ENCODE measurements around the gene ZC3H18.

ZC3H18 gene

DNA sequence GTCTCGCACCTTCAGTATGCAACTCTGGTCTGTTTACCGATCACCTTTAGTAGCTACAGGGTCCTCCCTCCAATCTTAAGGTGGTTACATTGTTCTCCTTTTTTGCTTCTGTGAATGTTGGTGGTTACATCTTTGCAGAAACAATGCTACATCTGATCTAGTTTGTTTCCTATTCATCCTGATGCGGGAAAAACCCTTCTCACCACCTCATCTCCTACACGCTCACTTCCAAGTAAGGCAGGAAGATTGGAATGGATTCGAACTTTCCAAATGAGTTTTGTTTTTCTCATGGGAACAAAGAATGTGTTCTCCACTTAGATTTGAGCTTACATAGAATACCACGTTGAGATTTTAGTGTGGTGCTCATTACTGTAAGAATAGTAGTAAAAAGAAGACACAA is 14.5 kb downstream of the ZC3H18 start:
- DNase-seq = no peak

DNA sequence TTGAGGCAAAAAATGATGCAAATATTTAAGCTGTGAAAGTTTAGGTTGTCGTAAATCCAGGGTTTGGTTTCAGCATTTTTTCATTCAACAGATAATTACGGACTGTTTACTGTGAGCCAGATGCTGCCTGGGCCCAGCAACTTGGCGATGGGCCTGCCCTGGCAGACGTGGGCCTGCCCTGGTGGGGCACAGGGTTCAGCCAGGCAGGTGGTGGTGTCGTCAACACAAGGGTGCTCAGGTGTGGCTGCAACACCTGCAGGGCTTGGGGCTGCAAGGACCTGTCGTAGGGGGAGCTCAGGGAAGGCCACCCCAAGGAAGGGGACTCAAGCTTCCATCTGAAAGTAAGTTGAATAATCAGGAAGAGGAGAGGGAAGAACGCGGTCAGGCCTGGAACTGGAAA is 15.1 kb downstream of the ZC3H18 start:
- DNase-seq = no peak

DNA sequence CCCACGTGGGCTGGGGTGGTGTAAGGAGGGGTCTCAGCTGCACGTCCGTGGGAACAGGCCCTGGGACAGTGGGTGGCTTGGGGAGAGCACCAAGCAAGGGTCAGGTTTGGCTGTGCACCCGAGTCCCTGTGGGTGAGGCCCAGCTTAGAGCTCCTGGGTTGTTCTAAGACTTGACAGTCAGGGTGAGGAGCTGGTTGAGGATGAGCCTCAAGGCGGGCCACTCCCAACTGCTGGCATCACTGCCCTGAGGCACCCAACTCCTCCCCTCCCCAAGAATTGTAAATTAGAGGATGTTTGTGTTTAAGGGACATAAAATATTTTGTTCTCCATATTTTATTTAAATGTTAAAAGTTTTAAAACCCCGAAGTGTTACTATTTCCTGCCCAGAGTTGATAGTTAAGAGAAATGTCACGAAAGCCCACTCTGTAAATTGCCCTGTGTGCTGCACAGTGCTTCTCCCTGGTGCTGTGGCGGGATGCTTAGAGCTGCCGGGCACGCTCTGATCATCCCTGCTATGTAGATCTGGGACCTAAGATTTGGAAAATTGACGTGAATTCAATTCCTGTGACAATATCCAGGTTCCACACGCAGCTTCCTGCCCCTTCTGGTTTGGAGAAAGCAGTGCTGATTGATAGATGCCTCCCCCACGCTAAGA is 15.9 kb downstream of the ZC3H18 start:
- no peak for DNase-seq

DNA sequence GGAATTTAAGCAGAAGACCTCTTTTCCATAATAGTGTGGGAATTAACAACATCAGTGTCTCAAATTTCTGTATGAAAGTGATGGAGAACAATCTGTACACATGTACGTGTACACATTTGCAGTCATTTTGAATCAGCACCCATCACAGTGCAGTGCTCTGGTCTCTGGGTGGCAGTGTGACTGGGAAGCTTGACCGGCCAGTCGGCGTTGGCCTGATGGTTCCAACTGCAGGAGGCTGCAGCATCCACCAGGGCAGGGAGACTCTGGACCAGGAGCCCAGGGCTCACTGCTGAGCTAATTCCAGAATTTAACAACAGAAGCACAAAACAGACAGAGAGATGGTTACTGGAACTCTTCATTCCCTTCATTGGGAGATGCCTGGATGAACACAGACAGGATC is 17.9 kb downstream of the ZC3H18 start:
- no peak for DNase-seq

DNA sequence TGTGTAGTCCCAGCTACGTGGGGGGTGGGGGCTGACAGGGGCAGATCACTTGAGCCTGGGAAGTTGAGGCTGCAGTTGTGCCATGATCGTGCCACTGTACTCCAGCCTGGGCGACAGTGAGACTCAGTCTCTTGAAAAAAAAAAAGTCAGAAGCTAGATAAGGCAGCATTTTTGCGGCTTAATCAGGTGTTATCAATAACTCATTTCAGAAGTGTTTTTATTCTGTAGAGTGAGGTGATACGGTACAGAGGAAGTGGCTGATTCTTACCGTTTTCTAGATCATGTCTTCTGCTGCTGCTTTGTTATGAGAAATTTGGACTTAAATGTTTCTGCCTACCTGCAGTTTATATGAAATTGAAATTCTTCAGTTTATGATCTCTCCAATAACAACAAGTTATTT is 18.6 kb downstream of the ZC3H18 start:
- no peak for DNase-seq

DNA sequence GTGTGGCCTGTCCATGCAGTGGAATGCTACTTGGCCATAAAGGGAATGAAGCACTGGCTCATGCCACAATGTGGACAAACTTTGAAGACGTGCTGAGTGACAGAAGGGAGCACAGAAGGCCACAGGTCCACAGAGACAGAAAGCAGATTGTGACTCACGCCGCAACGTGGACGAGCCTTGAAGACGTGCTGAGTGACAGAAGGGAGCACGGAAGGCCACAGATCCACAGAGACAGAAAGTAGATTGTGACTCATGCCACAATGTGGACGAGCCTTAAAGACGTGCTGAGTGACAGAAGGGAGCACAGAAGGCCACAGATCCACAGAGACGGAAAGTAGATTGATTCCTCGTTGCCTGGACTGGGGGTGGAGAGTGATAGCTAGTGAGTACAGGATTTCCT is 19.2 kb downstream of the ZC3H18 start:
- DNase-seq = no peak

DNA sequence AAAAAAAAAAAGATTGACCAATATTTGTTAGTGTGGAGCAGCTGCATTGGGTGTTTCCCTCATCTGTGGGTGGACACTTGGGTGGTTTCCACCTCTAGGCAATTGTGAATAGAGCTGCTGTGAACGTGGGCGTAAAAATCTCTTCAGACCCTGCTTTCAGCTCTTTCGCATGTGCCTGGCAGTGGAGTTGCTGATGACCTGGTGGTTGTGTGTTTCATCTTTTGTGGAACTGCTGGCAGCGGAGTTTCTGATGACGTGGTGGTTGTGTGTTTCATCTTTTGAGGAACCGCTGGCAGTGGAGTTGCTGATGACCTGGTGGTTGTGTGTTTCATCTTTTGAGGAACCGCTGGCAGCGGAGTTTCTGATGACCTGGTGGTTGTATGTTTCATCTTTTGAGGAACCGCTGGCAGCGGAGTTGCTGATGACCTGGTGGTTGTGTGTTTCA is 21.4 kb downstream of the ZC3H18 start:
- no peak for DNase-seq

DNA sequence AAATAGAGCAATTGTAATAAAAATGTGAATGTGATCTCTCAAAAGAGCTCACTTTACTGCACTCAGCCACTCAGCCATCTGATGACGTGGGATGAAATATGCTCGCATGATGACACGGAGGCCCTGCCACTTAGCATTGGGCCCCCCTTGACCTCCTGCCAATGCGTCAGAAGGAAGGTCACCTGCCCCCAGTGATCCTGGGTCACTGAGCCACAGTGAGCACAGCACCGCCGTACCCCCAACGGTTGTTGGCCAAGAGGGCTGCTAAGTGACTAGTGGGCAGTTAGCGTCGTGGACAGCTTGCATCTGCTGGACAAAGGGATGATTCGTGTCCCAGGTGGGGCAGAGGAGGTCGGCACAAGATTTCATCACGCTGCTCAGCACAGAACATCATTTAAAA is 22.9 kb downstream of the ZC3H18 start:
- DNase-seq = no peak

DNA sequence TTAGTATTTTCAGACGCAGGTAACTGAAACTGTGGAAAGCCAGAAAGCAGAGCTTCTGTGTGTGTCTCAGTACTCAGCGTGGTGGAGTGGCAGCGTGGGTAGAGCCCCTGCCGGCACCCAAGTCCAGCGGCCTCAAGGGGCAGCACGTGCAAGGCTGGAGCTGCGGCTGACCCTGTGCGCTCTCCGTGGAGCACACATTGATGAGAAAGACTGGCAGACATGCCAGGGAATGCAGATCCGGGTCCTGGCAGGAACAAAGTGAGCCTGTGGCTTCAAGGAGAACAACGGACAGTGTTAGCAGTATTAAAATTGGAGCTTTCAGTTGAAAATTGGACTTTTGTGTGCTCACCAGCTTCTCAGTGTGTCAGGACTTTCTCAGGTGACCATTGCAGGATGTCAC is 23.3 kb downstream of the ZC3H18 start:
- no peak for DNase-seq

DNA sequence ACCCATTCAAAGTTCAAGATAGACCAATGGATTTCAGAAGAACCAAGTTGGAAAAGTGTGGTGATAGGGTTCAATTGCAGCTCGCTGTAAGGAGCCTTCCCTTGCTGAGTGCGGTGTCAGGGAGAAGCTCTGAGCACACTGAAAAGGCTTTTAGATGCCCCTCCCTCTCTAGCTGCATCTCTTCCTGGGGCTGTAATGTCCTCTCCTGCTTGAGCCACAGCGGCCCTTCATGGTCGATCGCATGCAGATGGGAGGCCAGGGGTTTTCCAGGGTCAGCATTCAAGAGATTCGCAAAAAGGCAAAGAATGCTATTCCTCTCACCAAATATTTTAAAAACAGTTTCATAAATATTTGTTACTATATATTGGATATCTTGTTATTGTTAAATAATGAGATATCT is 23.7 kb downstream of the ZC3H18 start:
- no peak for DNase-seq

DNA sequence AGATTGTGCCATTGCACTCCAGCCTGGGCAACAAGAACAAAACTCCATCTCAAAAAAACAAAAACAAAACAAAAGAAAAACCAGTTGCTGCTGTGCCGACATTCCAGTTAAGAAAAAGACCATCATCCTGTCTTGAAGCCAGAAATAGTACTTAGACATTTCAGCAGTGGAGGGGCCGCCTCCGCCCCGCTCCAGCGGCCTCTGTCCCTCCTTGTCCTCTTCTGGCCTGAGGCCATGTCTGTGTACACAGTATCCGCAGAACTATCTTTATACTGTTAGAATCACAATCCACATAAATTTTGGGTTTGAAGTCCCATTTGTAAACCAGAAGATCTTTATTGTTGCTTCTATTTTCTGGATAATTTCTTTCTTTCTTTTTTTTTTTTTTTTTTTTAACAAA is 24.9 kb downstream of the ZC3H18 start:
- DNase-seq = no peak

DNA sequence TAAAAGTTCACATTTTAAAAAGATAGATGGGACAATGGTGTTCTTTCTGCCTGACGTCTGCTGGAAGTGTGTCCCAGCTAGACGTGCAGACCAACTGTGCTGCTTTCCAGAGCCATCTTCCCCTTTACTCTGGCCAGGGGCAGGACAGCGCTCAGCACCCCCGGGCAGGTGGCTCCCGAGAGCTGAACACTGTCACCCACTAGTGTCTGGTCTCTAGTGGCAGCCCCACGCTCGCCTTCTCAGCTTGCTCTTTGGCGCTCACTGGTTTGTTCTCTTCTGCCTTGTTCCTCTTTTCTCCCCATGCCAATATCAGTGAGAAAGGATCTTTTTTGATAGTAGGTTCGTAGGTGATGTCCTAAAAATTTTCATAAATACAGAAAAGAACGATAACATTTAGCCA is 25.7 kb downstream of the ZC3H18 start:
- no peak for DNase-seq

DNA sequence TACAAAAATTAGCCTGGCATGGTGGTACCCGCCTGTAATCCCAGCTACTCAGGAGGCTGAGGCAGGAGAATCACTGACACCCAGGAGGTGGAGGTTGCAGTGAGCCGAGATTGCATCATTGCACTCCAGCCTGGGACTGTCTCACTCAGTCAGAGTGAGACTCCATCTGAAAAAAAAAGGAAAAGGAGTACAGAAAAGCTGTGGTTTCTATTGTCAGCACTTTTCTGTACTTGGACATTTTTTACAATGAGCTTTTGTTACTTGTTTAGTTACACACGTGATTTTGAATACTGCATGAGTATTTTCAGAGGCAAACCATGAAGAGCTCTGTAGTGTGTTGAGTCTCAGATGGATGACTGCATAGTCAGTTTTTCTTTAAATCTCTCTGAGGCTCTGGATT is 26.3 kb downstream of the ZC3H18 start:
- DNase-seq = no peak

DNA sequence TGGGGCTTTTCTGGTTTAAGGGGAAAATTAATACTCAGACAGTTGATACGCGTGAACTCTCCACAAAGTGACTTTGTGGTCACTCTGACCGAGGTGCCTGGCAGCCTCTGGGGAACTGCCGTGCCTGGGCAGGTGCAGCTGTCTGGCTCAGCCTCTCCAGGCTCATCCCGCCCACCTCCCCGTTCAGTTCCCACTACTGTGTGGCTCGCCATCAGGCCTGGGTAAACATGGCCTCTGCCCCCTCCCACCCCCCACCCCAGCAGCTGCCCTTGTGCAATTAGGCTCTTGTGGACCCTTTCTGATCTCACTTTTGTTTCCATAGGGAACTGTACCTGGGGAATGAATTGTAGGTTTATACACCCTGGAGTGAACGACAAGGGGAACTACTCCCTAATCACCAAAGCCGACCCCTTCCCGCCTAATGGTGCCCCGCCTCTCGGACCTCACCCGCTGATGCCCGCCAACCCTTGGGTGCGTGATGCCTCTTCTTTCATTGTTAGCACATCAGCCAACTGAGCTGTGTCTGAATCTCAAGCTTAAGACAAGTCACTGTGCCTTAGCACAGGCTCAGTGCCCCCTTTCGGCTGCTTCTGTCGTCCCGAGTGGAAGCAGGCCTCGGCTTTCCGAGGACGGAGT is 27.8 kb downstream of the ZC3H18 start:
- no peak for DNase-seq

DNA sequence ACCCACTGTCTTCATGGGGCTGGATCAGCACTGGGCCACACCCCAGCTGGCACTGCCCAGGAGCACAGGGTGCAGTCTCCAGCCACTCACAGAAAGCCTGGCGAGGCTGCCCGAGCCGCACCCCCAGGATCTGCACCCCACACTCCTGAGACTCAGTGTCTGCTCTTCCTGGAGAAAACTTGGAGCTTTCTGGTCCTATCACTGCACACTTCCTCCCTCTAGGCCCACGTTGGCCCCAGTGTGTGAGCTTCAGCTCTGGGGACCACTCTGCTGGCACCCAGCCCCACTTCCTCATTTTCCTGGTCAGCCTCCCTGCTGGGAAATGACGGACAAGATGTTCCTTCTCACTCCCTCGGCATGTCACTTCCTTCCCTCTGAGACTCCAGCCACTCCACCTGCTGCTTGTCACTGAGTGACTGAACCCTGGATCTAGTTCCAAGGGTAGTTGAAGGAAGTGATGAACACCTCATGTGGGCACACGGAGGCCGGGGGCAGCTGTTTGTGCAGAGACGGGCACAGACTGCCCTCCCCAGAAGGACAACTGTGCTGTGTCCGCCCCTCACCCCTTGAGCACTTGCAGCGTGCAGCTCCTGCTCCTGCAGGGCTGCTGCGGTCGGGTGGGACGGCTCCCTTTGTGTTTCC is 29.0 kb downstream of the ZC3H18 start:
- DNase-seq = no peak

DNA sequence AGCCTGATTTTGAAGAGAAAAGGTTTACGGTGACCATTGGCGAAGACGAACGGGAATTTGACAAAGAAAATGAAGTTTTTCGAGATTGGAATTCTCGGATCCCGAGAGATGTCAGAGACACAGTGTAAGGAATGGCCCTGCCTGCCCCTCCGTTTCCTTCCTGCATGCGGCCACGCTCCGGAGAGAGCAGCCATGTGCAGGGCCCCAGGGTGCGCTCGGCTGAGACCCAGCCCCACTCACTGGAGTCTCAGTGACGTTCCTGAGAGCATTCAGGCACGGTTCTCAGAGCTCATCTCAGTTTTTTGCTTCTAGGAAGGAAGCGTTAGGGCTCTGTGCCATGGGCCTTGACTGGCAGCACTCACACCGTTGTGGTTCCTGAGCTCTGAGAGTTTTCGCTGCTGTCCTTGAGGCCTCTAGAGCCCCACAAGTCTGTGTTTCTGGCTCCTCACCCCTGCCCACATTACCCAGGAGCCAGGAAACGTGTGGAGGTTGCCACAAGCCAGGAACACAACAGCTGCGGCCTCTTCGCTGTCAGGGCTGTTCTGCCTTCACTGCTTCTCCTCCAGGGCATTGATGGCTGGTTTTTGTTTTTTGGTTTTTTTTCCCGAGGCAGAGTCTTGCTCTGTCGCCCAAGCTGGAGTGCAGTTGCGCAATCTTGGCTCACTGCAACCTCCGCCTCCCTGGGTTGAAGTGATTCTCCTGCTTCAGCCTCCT is 29.8 kb downstream of the ZC3H18 start:
- no peak for DNase-seq

DNA sequence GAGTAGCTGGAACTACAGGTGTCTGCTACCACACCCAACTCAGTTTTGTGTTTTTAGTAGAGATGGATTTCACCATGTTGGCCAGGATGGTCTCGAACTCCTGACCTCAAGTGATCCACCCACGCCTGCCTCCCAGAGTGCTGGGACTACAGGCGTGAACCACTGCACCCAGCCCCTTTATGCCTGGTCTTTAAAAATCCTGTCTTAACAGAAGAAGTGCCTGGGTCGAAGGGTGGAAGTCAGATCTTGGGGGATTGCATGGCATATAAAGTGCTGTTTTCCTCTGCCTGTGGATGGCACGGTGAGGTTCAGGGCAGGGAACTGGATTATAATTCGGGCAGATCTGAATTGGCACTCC is 30.3 kb downstream of the ZC3H18 start:
- DNase-seq = no peak

DNA sequence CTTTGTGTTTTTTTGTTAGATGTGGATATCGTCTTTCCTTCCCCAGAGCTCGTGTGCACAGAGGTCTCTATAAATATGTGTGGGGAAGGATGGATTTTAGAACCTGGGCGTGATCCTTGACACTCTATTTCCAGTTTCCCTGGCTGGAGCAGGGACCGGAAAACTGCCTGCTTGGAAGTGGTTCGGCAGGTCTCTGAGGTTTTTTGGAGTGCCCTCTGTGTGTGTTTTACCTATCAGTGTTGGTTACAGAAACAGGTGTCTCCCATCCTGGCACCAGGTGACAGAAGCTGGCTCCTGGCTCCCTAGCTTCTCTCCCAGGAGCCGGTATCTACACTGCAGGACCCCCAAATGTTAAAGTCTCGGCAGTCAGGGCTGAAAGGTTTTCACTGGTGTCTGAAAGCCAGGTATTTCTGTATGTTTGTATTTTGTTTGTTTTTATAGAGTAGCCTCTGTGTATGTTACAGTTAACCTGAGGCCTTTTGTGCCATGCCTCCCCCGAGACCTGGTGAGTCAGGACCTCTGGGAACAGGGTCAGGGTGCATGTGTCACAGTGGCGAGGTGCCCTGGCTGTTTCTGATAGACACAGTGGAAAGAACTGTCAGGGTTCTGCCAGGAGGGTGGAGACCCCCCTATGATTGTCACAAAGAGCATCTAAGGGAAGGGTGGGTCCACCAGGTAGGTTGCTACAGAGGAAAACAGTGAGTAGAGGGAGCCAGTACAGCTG is 31.3 kb downstream of the ZC3H18 start:
- DNase-seq = no peak

DNA sequence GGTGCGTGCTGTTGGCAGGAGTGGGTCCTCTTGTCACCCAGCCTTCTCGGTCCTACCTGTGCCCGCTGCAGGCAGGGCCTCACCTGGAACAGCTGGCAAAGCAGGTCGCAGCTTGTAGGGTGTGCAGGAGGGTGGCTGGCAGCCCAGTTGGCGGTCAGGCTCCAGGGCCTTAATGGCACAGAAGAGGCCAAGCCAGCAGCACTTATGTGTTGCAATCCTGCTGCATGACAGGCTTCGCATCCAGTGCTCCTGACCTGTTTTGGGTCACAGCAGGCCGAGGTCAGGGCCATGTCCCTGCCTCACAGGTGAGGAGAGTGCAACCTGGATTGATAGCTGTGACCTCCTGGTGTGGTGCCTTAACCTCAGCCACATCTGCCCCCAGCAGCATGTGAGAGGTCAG is 31.9 kb downstream of the ZC3H18 start:
- no peak for DNase-seq

DNA sequence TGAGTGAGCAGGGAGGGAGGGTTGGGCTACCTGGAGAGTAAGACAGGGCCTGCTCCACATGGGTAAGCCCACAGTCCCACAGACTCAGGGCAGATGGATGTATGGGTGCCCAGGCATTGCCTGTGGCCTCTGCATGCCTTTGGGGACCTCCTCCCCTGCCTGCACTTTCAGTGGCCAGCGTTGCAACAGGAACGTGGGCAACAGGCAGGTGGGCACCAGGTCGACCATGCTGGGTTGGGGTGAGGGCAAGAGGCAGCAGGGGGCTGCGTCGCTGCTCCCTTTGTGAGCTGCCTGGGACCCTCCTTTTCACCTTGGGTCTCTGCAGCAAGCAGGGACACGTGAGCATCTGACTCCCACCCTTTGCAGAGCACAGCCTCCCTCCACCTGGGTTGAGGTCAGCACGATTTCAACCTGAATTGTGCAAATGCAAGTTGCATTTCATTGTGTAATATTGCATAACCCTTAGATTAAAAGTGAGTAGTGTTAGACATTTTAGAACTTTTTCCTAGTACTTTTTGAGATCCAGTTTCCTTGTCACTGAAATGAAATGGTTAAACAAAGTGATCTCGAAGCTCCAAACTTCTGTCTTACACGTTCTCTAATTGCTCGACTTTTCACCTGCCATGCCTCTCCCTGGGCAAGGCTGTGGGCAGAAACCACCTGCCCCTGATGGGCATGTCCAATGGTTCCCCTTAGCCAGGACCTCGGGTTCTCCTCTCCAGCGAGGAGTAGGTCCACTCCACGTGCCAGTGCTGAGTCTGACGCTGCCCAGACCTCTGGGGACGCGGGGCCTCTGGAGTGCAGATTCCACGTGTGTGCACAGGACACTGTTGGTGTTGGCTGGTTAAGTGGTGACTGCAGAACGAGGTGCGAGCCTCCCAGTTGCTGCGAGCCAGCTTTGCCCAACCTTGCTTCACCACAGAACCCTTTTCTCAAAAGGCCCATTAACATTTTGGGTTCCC is 35.3 kb downstream of the ZC3H18 start:
- no peak for DNase-seq

DNA sequence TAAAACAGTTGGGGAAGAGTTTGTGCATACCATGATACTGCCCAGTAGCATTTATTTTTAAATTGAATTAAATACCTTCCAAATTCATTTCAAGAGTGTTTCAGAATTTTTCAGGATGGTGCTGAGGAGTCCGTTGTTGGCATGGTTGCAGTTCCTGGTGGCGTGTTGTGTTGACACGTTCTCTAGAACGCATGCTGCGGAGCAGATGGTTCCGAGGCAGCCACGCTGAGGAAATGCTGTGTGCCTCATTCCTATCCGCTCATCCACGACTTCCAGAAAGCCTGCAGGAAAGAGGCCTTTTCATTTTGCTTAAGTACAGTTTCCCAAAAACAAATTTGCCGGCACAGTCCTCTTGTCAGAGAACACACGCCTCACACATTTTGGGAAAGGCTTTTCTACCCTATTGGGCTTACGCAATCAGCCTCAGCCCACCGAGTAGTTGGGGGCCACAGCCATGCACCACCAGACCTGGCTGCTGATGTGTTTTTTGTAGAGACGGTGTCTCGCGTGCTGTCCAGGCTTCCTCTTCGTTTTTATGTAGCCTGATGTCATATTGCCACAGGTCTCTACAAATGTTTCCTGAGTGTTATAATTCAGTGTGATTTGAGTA is 36.0 kb downstream of the ZC3H18 start:
- DNase-seq = no peak

DNA sequence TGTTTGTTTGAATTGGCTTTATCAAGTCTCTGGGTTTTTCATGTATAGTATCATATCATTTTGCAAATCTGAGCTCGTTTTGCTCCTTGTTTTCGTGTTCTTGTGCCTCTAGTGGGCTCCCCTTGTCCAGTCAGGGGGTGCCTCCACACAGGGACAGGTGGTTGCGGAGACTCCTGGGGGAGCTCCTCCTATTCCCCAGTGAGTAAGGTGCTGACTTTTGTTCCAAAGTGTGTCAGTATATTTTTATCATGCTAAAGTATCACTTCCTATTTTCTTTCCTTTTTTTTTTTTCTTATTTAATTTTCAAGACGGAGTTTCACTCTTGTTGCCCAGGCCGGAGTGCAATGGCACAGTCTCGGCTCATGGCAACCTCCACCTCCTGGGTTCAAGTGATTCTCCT is 37.9 kb downstream of the ZC3H18 start:
- DNase-seq = no peak
